Measurements from ENCODE around the gene SUFU. TPM values are rescaled to one million over a fixed set of nuclear protein-coding genes. Genes with fewer than 3 reads are reported as not detected.

The SUFU gene
- total RNA-seq, 1 experiment from 2014 or later, result 12.6 TPM

DNA sequence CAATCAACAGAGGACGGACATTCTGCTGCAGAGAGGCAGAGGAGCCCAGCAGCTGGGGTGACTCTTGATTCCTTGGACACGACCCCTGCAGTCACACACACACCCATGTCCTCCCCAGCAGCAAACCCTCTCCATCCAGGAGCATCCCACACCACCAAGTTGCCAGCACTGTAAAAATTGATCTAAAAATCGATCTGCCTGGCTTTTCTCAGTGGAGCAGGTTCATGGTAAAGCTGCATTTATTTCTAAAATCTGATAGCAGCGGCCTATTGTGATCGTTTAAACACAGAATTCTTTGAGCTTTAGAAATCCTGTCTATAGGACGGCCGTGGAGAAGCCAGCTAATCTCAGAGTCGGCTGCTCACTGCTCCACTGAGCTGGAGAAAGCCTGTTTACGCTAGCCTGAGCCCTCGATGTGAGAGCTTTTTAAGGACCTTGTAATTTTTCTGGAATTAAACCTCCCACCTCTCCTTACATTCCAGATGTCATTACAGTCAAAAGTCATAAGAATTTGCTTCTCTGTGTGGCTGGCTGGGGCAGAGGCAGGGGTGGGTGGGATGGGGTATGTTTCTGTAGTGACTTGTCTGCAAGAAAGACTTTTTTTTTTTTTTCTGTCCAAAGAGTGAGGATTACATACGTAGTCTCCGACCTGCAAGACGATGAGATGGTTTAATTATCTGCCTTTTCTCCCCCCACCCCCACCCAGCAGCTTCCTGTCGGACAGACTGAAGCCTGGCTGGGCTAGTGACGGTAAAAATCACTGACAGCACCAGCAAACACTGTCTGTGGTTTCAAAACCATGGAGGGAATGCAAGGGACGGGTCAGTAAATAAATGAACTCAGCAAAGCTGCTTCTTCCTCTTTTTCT, 172.1 kb downstream of the SUFU start:
- peak; percentile 66 to 70 for DNase-seq
- Histone ChIP-seq H3K36me3 (no peaks in the 10 kb centered on the region), H3K27me3 (no peaks in the 10 kb centered on the region), H3K4me3 (peak overlapping the region; percentile 28; the same call in 1 of the 2 replicates), H3K4me1 (peaks cover 58% of the 10 kb centered on the region), H3K9me3 (replicated peaks) (no peaks in the 10 kb centered on the region), H3K27ac (peak overlapping the region; percentile 35; the same call in 1 of the 2 replicates)

GRCh38 chr10:102676534-102677315, 173.0 kb downstream of the SUFU start:
- peak overlapping the region; percentile 5; the same call in 1 of the 2 replicates for H3K4me3 ChIP-seq
- H3K4me1 ChIP-seq, result peaks cover 58% of the 10 kb centered on the region

DNA sequence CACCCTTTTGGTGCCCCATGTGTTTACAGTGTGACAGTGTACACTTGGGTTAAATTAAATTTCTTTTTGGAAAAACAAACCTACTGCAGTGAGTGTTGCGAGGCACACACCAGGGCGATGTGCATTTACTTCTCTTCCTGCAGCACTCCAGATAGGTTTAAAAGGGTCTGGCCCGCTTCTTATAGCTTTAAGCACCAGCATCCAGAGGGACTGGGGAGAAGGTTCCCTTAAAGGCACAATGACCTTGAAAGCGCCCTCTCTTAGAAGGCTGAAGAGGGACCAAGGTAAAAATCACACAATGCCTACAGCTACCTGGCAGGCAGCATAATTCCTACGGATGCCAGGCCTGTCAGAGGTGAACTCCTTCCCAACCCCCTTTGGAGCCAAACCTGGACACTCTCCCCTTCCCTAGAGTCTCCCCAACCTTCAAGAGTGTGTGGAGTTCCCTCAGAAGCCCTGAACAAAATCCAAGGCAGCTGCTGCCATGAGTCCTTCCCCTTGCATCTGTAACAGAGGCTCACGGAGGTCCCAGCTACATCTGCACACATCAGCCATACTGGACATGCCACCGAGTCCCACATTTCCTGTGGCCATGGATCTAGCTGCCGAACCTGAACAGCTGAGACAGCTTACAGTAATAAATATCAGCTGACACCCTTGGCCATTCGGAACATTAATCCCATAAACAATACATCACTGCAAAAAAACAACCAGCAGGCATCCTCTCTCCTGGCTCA, 173.7 kb downstream of the SUFU start:
- Histone ChIP-seq H3K27ac (peak overlapping the region; percentile 35), H3K4me1 (peaks cover 56% of the 10 kb centered on the region), H3K36me3 (peaks cover 8% of the 10 kb centered on the region; the same call in 1 of the 2 replicates), H3K9me3 (replicated peaks) (no peaks in the 10 kb centered on the region), H3K4me3 (no peak overlapping the region), H3K27me3 (no peaks in the 10 kb centered on the region)
- peak in 1 of 2 experiments; percentile 55 for DNase-seq

More at GRCh38 chr10:102676534-102677315, 173.0 kb downstream of the SUFU start:
- Histone ChIP-seq H3K9me3 (replicated peaks) (no peaks in the 10 kb centered on the region), H3K36me3 (peaks cover 4% of the 10 kb centered on the region; the same call in 1 of the 2 replicates), H3K27me3 (no peaks in the 10 kb centered on the region), H3K27ac (peak overlapping the region; percentile 35)
- no peak for DNase-seq

DNA sequence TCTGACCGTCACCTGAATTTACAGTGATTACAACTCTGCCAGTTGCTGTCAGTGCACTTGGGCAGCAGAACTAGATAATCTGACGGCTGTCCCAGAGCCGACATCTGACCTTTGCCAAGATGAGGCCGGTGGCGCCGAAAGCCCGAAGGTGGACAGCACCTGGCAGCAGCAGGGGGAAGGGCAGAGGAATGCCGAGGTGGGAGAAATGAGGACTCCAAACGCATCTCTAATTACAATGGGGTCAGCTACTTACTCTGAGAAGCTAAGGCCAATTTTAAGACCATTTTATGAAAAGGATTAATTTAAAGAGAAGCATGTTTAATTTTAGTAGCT, 174.3 kb downstream of the SUFU start:
- H3K36me3 ChIP-seq, result peaks cover 11% of the 10 kb centered on the region; the same call in 1 of the 2 replicates
- no peaks in the 10 kb centered on the region for H3K27me3 ChIP-seq
- no peaks in the 10 kb centered on the region for H3K9me3 ChIP-seq (replicated peaks)
- H3K4me1 ChIP-seq, result peaks cover 54% of the 10 kb centered on the region
- H3K27ac ChIP-seq, result peak overlapping the region; percentile 35; the same call in 1 of the 2 replicates
- no peak overlapping the region for H3K4me3 ChIP-seq
- DNase-seq, result no peak

DNA sequence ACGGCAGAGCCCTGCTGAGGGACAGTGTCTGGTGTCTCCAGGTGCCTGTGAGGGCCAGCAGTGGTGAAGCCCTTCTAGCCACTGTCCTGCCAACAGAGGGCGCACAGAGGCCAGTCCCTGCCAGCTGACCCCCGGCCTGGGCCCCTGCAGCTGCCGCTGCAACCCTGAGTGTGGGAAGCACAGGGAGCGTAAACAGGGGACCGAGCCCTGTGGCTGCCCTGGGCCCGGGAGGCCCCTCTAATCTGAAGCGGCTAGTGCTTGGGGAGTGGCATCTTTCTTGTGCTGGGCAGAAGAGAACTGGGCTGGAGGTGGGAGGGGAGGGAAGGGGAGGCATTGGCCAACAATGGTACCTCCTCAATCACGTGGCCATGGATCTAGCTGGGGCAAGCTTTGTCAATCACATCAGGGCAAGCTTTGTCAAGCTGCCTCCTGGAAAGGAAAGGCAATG, 175.1 kb downstream of the SUFU start:
- Histone ChIP-seq H3K4me3 (no peak overlapping the region), H3K9me3 (replicated peaks) (no peaks in the 10 kb centered on the region), H3K27me3 (no peaks in the 10 kb centered on the region), H3K4me1 (peaks cover 47% of the 10 kb centered on the region), H3K27ac (peak overlapping the region; percentile 38), H3K36me3 (peaks cover 11% of the 10 kb centered on the region; the same call in 1 of the 2 replicates)
- DNase-seq, result peak; percentile 96 to 97

- DNase-seq, result no peak
- no peaks in the 10 kb centered on the region for H3K27me3 ChIP-seq
- peaks cover 46% of the 10 kb centered on the region for H3K4me1 ChIP-seq
- no peaks in the 10 kb centered on the region for H3K9me3 ChIP-seq (replicated peaks)
- H3K36me3 ChIP-seq, result peaks cover 11% of the 10 kb centered on the region; the same call in 1 of the 2 replicates
- H3K27ac ChIP-seq, result no peak overlapping the region; the same call in 1 of the 2 replicates
- no peak overlapping the region for H3K4me3 ChIP-seq
Measured at GRCh38 chr10:102679596-102679995, 175.8 kb downstream of the SUFU start.

DNA sequence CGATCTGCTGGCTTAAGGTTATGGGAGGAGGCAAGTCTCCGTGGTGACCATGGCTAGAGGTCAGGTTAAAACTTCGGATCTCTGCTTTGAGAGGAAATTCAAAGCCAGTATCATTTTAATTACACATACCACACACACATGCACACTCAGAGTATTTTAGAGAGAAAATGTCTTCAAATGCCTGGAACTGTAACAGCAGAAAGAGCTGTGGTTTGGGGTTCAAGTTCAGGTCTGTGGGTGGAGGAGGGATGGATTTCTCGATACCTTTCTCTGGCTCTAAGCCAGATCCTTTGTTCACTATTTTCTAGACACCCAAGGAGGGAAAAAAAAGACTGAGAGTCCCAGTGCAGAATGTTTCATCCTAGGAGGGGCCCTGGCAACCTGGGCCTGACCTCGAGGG, 177.9 kb downstream of the SUFU start:
- DNase-seq, result no peak
- no peak overlapping the region for H3K4me3 ChIP-seq
- no peak overlapping the region for H3K27ac ChIP-seq
- H3K27me3 ChIP-seq, result no peaks in the 10 kb centered on the region
- no peaks in the 10 kb centered on the region for H3K9me3 ChIP-seq (replicated peaks)
- H3K4me1 ChIP-seq, result peaks cover 30% of the 10 kb centered on the region
- H3K36me3 ChIP-seq, result peaks cover 18% of the 10 kb centered on the region; the same call in 1 of the 2 replicates

DNA sequence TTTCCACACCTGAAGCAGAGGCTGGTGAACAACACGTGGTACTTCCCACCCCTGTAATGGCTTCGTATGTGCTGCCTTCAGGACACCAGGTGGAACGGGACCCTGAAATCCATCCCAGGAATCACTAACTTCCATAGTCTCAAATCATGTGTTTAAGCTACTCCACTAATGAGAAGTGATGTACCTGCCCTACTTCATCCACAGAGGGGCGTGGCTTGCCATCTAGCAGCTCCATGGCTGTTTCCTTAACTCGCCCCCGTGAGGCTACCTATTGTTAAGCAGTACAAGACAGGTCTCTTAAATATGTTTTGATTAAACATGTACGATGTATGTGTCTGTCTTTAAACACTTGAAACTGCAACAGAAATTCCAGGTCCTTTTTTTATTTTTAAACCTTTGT, 178.6 kb downstream of the SUFU start:
- Histone ChIP-seq H3K27ac (no peak overlapping the region), H3K4me3 (no peak overlapping the region), H3K36me3 (peaks cover 18% of the 10 kb centered on the region; the same call in 1 of the 2 replicates), H3K4me1 (peaks cover 23% of the 10 kb centered on the region), H3K9me3 (replicated peaks) (no peaks in the 10 kb centered on the region), H3K27me3 (no peaks in the 10 kb centered on the region)
- no peak for DNase-seq

DNA sequence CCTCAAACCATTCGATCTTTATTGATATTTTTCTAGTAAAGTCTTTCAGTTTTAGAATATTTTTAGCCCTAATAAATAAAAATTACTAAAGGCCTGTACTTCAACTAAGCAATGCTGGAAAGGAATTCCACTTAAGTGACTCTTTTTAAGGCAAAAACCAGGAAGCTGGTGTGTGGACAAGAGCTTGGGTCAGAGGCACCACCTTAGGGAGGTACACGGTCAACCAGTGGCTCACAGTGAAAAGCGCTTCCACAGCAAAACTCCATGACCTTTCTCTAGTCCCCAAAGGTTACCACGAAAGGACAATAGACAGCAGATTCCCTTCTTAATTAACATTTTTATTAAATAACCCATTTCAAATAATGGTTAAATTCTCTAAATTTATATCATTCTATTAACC, 179.2 kb downstream of the SUFU start:
- H3K36me3 ChIP-seq, result peaks cover 18% of the 10 kb centered on the region; the same call in 1 of the 2 replicates
- H3K9me3 ChIP-seq (replicated peaks), result no peaks in the 10 kb centered on the region
- H3K27ac ChIP-seq, result no peak overlapping the region
- H3K27me3 ChIP-seq, result no peaks in the 10 kb centered on the region
- DNase-seq, result no peak
- H3K4me1 ChIP-seq, result peaks cover 17% of the 10 kb centered on the region
- H3K4me3 ChIP-seq, result no peak overlapping the region

Other genes with a start within 250 kb of the SUFU start
- gene NFKB2, start 108.3 kb upstream of the SUFU start, total RNA-seq (2014; rRNA removed; shearing (Covaris generic)), result 25.3 and 25.6 TPM in 2 replicates
- 0.18 and 0.26 TPM in 2 replicates for gene PSD, start 85.2 kb upstream of the SUFU start, total RNA-seq (2014; rRNA removed; shearing (Covaris generic))
- 5.8 and 6.1 TPM in 2 replicates for gene FBXL15, start 83.1 kb upstream of the SUFU start, total RNA-seq (2014; rRNA removed; shearing (Covaris generic))
- 94.8 and 101 TPM in 2 replicates for gene CUEDC2, start 71.4 kb upstream of the SUFU start, total RNA-seq (2014; rRNA removed; shearing (Covaris generic))
- gene C10orf95, start 52.4 kb upstream of the SUFU start, total RNA-seq (2014; rRNA removed; shearing (Covaris generic)), result 0.08 and 0.15 TPM in 2 replicates
- 257 and 271 TPM in 2 replicates for gene ACTR1A, start 1.3 kb upstream of the SUFU start, total RNA-seq (2014; rRNA removed; shearing (Covaris generic))
- 66.6 and 67.3 TPM in 2 replicates for gene TRIM8, start 140.5 kb downstream of the SUFU start, total RNA-seq (2014; rRNA removed; shearing (Covaris generic))
- gene ARL3, start 210.4 kb downstream of the SUFU start, total RNA-seq (2014; rRNA removed; shearing (Covaris generic)), result 17.6 and 18.0 TPM in 2 replicates
- 14.4 and 16.2 TPM in 2 replicates for gene SFXN2, start 210.7 kb downstream of the SUFU start, total RNA-seq (2014; rRNA removed; shearing (Covaris generic))
- 24.1 TPM in 2 replicates for gene WBP1L, start 240.0 kb downstream of the SUFU start, total RNA-seq (2014; rRNA removed; shearing (Covaris generic))

Measured in SJCRH30 (cell line).